ENCODE data around the gene ADORA2A.

ADORA2A gene

GRCh38 chr22:24460418-24461089 lies 33.2 kb downstream of the ADORA2A start:
- Histone ChIP-seq H3K9me3 (ENCODE audit: severe bottlenecking) (no peaks in the 10 kb centered on the region), H3K27me3 (ENCODE audit: insufficient read depth, poor library complexity, severe bottlenecking) (no peaks in the 10 kb centered on the region), H3K4me3 (ENCODE audit: severe bottlenecking) (no peak overlapping the region), H3K36me3 (ENCODE audit: low read depth) (no peaks in the 10 kb centered on the region), H3K4me1 (ENCODE audit: insufficient read depth, poor library complexity, severe bottlenecking) (no peaks in the 10 kb centered on the region), H3K27ac (ENCODE audit: poor library complexity, severe bottlenecking) (no peak overlapping the region)
- no peak for TF ChIP-seq CTCF (IDR thresholded peaks at IDR 0.05; ENCODE audit: poor library complexity, severe bottlenecking)
- ATAC-seq (ENCODE audit: low read depth) (no peak), DNase-seq (ENCODE audit: low spot score) (no peak)

- Histone ChIP-seq H3K27ac (ENCODE audit: poor library complexity, severe bottlenecking) (no peak overlapping the region), H3K27me3 (ENCODE audit: insufficient read depth, poor library complexity, severe bottlenecking) (no peaks in the 10 kb centered on the region), H3K4me1 (ENCODE audit: insufficient read depth, poor library complexity, severe bottlenecking) (no peaks in the 10 kb centered on the region), H3K4me3 (ENCODE audit: severe bottlenecking) (no peak overlapping the region), H3K9me3 (ENCODE audit: severe bottlenecking) (no peaks in the 10 kb centered on the region), H3K36me3 (ENCODE audit: low read depth) (no peaks in the 10 kb centered on the region)
- ATAC-seq (ENCODE audit: low read depth) (no peak), DNase-seq (ENCODE audit: low spot score) (no peak)
- TF ChIP-seq CTCF (IDR thresholded peaks at IDR 0.05; ENCODE audit: poor library complexity, severe bottlenecking): no peak
These were observed 35.8 kb downstream of the ADORA2A start for GRCh38 chr22:24463071-24463760.

GRCh38 chr22:24465566-24465965 lies 38.2 kb downstream of the ADORA2A start:
- Histone ChIP-seq H3K4me1 (ENCODE audit: insufficient read depth, poor library complexity, severe bottlenecking) (no peaks in the 10 kb centered on the region), H3K27ac (ENCODE audit: poor library complexity, severe bottlenecking) (no peak overlapping the region), H3K4me3 (ENCODE audit: severe bottlenecking) (no peak overlapping the region), H3K36me3 (ENCODE audit: low read depth) (no peaks in the 10 kb centered on the region), H3K27me3 (ENCODE audit: insufficient read depth, poor library complexity, severe bottlenecking) (no peaks in the 10 kb centered on the region), H3K9me3 (ENCODE audit: severe bottlenecking) (no peaks in the 10 kb centered on the region)
- DNase-seq (ENCODE audit: low spot score) (no peak), ATAC-seq (ENCODE audit: low read depth) (no peak)
- TF ChIP-seq CTCF (IDR thresholded peaks at IDR 0.05; ENCODE audit: poor library complexity, severe bottlenecking): no peak

- no peaks in the 10 kb centered on the region for H3K9me3 ChIP-seq (ENCODE audit: severe bottlenecking)
- H3K36me3 ChIP-seq (ENCODE audit: low read depth): no peaks in the 10 kb centered on the region
- H3K27me3 ChIP-seq (ENCODE audit: insufficient read depth, poor library complexity, severe bottlenecking): no peaks in the 10 kb centered on the region
- DNase-seq (ENCODE audit: low spot score) (no peak), ATAC-seq (ENCODE audit: low read depth) (no peak)
- no peak overlapping the region for H3K27ac ChIP-seq (ENCODE audit: poor library complexity, severe bottlenecking)
- no peak for TF ChIP-seq CTCF (IDR thresholded peaks at IDR 0.05; ENCODE audit: poor library complexity, severe bottlenecking)
- H3K4me3 ChIP-seq (ENCODE audit: severe bottlenecking): no peak overlapping the region
- H3K4me1 ChIP-seq (ENCODE audit: insufficient read depth, poor library complexity, severe bottlenecking): no peaks in the 10 kb centered on the region
These were observed 38.6 kb downstream of the ADORA2A start for GRCh38 chr22:24465975-24466374.

Data from RWPE2 (cell line).